Neuronal stem cell (in vitro differentiated cells): ENCODE results near the gene AP1S2.

Experiments
- DNase-seq: peaks from one replicate; pipeline ENCODE4 v3.0.0-alpha.2; 2013; ENCODE audit warnings: low spot score
- H2AFZ ChIP-seq: one replicate; pipeline ENCODE4 v1.6.1; 2013; ENCODE audit warnings: mild to moderate bottlenecking, low read length, inconsistent platforms
- H2AK5ac ChIP-seq: 2 replicates; pipeline ENCODE4 v1.6.1; 2013; ENCODE audit warnings: low read depth, mild to moderate bottlenecking, inconsistent platforms, low read length, moderate library complexity, mixed read lengths
- H2BK120ac ChIP-seq: 2 replicates; pipeline ENCODE4 v1.6.1; 2013; ENCODE audit warnings: low read depth, mild to moderate bottlenecking, inconsistent platforms, low read length, moderate library complexity, mixed read lengths
- H2BK12ac ChIP-seq: one replicate; pipeline ENCODE4 v1.6.1; 2013; ENCODE audit warnings: low read length, inconsistent platforms
- H2BK15ac ChIP-seq: 2 replicates; pipeline ENCODE4 v1.6.1; 2013; ENCODE audit warnings: mild to moderate bottlenecking, low read length, inconsistent platforms, mixed read lengths
- H2BK5ac ChIP-seq: one replicate; pipeline ENCODE4 v1.6.1; 2013; ENCODE audit warnings: inconsistent platforms, mild to moderate bottlenecking, low read length, moderate library complexity
- H3K14ac ChIP-seq: one replicate; pipeline ENCODE4 v1.6.1; 2013; ENCODE audit warnings: low read length, inconsistent platforms
- H3K18ac ChIP-seq: 2 replicates; pipeline ENCODE4 v1.6.1; 2013; ENCODE audit warnings: low read length, inconsistent platforms
- H3K23ac ChIP-seq: 2 replicates; pipeline ENCODE4 v1.6.1; 2013; ENCODE audit warnings: low read depth, mild to moderate bottlenecking, mixed read lengths, low read length, inconsistent platforms; ENCODE audit not compliant: poor library complexity
- H3K27ac ChIP-seq: replicated peaks from 3 replicates; pipeline ENCODE4 v1.5.1; 2013; ENCODE audit warnings: low read length, inconsistent platforms
- H3K27me3 ChIP-seq, 3 experiments: 2 replicates each; pipeline ENCODE4 v1.6.1; 2013; ENCODE audit warnings: low read length in 3 of 3, mild to moderate bottlenecking in 2 of 3, inconsistent platforms in 1 of 3, low read depth in 1 of 3, mixed read lengths in 1 of 3, moderate library complexity in 1 of 3; ENCODE audit not compliant: control insufficient read depth in 3 of 3, insufficient read depth in 3 of 3
- H3K36me3 ChIP-seq, 2 donors: replicated peaks in 1 of 2; 2 replicates each; pipeline ENCODE4 v1.6.1; 2013; ENCODE audit warnings: low read length in 2 of 2; ENCODE audit not compliant: control insufficient read depth in 2 of 2, insufficient read depth in 2 of 2
- H3K4ac ChIP-seq: 2 replicates; pipeline ENCODE4 v1.6.1; 2013; ENCODE audit warnings: inconsistent platforms, mild to moderate bottlenecking, low read length, moderate library complexity
- H3K4me1 ChIP-seq, 2 donors: 1 replicate in 1 of 2; 2 replicates in 1 of 2; pipeline ENCODE4 v1.6.1; 2013; ENCODE audit warnings: low read length in 2 of 2, low read depth in 1 of 2; ENCODE audit not compliant: control insufficient read depth in 2 of 2, insufficient read depth in 1 of 2
- H3K4me2 ChIP-seq: one replicate; pipeline ENCODE4 v1.6.1; 2013; ENCODE audit warnings: mild to moderate bottlenecking, low read length, inconsistent platforms; ENCODE audit not compliant: insufficient read depth, poor library complexity, severe bottlenecking
- H3K4me3 ChIP-seq, 2 donors: 2 replicates each; pipeline ENCODE4 v1.5.1; 2013; ENCODE audit warnings: low read length in 2 of 2, mild to moderate bottlenecking in 2 of 2, inconsistent platforms in 1 of 2, moderate library complexity in 1 of 2
- H3K79me1 ChIP-seq: one replicate; pipeline ENCODE4 v1.6.1; 2013; ENCODE audit warnings: low read depth, mild to moderate bottlenecking, inconsistent platforms, low read length, moderate library complexity
- H3K9ac ChIP-seq: one replicate; pipeline ENCODE4 v1.6.1; 2013; ENCODE audit warnings: mild to moderate bottlenecking, low read depth, low read length, inconsistent platforms; ENCODE audit not compliant: poor library complexity
- H3K9me3 ChIP-seq, 2 donors: replicated peaks in 1 of 2; 2 replicates each; pipeline versions ENCODE3 to v1.6.1; 2013; ENCODE audit warnings: low read length in 2 of 2, mild to moderate bottlenecking in 2 of 2, inconsistent platforms in 1 of 2, low read depth in 1 of 2, mixed read lengths in 1 of 2, moderate library complexity in 1 of 2; ENCODE audit not compliant: control insufficient read depth in 2 of 2, insufficient read depth in 1 of 2
- H4K8ac ChIP-seq: one replicate; pipeline ENCODE4 v1.6.1; 2013; ENCODE audit warnings: low read depth, mild to moderate bottlenecking, inconsistent platforms, low read length, moderate library complexity
- H4K91ac ChIP-seq: one replicate; pipeline ENCODE4 v1.6.1; 2013; ENCODE audit warnings: low read length, low read depth, mild to moderate bottlenecking, inconsistent platforms; ENCODE audit not compliant: poor library complexity
- WGBS, 2 donors: extraction: QIAGEN DNeasy Blood & Tissue Kit; methylation state at CpG; one replicate each; pipeline ENCODE4 v1.1.7; 2013; ENCODE audit warnings: missing lambda C conversion rate in 2 of 2, mixed read lengths in 1 of 2; ENCODE audit not compliant: insufficient read length in 2 of 2, insufficient replicate concordance in 1 of 2; ENCODE audit errors: extremely low coverage in 2 of 2; 5-methylcytosine and 5-hydroxymethylcytosine counted together

AP1S2 gene

GRCh38 chrX:15853586-15854079 is 980 bp downstream of the AP1S2 start:
- Histone ChIP-seq H2AFZ (peak overlapping the region; percentile 88), H3K4me1 (peaks cover 0 to 25% of the 10 kb centered on the region in 2 donors), H3K4me2 (peak overlapping the region; percentile 31), H4K8ac (no peak overlapping the region), H2BK12ac (no peak overlapping the region), H3K9me3 (no peaks in the 10 kb centered on the region), H3K4me3 (peak overlapping the region; percentile 69 to 88), H3K4ac (no peak overlapping the region), H2BK15ac (no peak overlapping the region), H2BK120ac (no peak overlapping the region), H3K14ac (no peak overlapping the region), H3K18ac (no peak overlapping the region), H3K79me1 (no peaks in the 10 kb centered on the region), H2AK5ac (no peak overlapping the region), H3K27me3 (no peaks in the 10 kb centered on the region), H3K27ac (peak overlapping the region; percentile 45), H3K36me3 (peaks cover 3 to 40% of the 10 kb centered on the region in 2 donors), H4K91ac (no peak overlapping the region), H3K23ac (no peak overlapping the region), H2BK5ac (no peak overlapping the region), H3K9ac (no peak overlapping the region)
- no peak for DNase-seq
- no CpG with 5 or more reads among the region's 14 CpGs for WGBS, 2 donors

GRCh38 chrX:15849555-15849954 is 5.1 kb downstream of the AP1S2 start:
- Histone ChIP-seq H3K36me3 (peaks cover 4 to 81% of the 10 kb centered on the region in 2 donors), H2AFZ (no peak overlapping the region), H3K4me2 (no peak overlapping the region), H2BK5ac (no peak overlapping the region), H2BK120ac (no peak overlapping the region), H4K91ac (no peak overlapping the region), H3K9ac (no peak overlapping the region), H2BK12ac (no peak overlapping the region), H3K18ac (no peak overlapping the region), H3K4me1 (peaks cover 0 to 25% of the 10 kb centered on the region in 2 donors), H3K79me1 (no peaks in the 10 kb centered on the region), H3K27ac (no peak overlapping the region), H2AK5ac (no peak overlapping the region), H2BK15ac (no peak overlapping the region), H3K27me3 (no peaks in the 10 kb centered on the region), H3K4me3 (no peak overlapping the region), H3K9me3 (no peaks in the 10 kb centered on the region), H3K14ac (no peak overlapping the region), H4K8ac (no peak overlapping the region), H3K23ac (no peak overlapping the region), H3K4ac (no peak overlapping the region)
- no peak for DNase-seq
- WGBS, 2 donors, result 100% methylated on average over 2 of the region's 5 CpGs; no CpG with 5 or more reads in 1 of the 2 donors

- no peak overlapping the region for H3K23ac ChIP-seq
- H2BK12ac ChIP-seq, result no peak overlapping the region
- H3K4me1 ChIP-seq, result peaks cover 0 to 25% of the 10 kb centered on the region in 2 donors
- H2AK5ac ChIP-seq, result no peak overlapping the region
- H3K4me2 ChIP-seq, result no peak overlapping the region
- H2AFZ ChIP-seq, result no peak overlapping the region
- H3K18ac ChIP-seq, result no peak overlapping the region
- no peak overlapping the region for H3K27ac ChIP-seq
- no peaks in the 10 kb centered on the region for H3K79me1 ChIP-seq
- peaks cover 4 to 91% of the 10 kb centered on the region in 2 donors for H3K36me3 ChIP-seq
- no peak overlapping the region for H2BK5ac ChIP-seq
- no peak overlapping the region for H4K8ac ChIP-seq
- no peak overlapping the region for H3K4ac ChIP-seq
- no peaks in the 10 kb centered on the region for H3K27me3 ChIP-seq
- no CpG with 5 or more reads among the region's 1 CpG for WGBS, 2 donors
- DNase-seq, result no peak
- H2BK15ac ChIP-seq, result no peak overlapping the region
- no peak overlapping the region for H3K14ac ChIP-seq
- no peaks in the 10 kb centered on the region for H3K9me3 ChIP-seq
- H2BK120ac ChIP-seq, result no peak overlapping the region
- H3K9ac ChIP-seq, result no peak overlapping the region
- H3K4me3 ChIP-seq, result no peak overlapping the region
- H4K91ac ChIP-seq, result no peak overlapping the region
Observed at GRCh38 chrX:15848576-15848975, 6.0 kb downstream of the AP1S2 start.

GRCh38 chrX:15843960-15844359 is 10.7 kb downstream of the AP1S2 start:
- Histone ChIP-seq H3K9me3 (peaks cover 0 to 6% of the 10 kb centered on the region in 2 donors), H3K36me3 (peaks cover 2 to 100% of the 10 kb centered on the region in 2 donors), H4K91ac (no peak overlapping the region), H2BK5ac (no peak overlapping the region), H3K79me1 (no peaks in the 10 kb centered on the region), H4K8ac (no peak overlapping the region), H3K9ac (no peak overlapping the region), H3K27me3 (no peaks in the 10 kb centered on the region), H2AFZ (no peak overlapping the region), H3K4me2 (no peak overlapping the region), H3K4me1 (peaks cover 0 to 12% of the 10 kb centered on the region in 2 donors), H2AK5ac (no peak overlapping the region), H2BK15ac (no peak overlapping the region), H3K4me3 (no peak overlapping the region), H3K23ac (no peak overlapping the region), H3K4ac (no peak overlapping the region), H3K14ac (no peak overlapping the region), H3K18ac (no peak overlapping the region), H2BK12ac (no peak overlapping the region), H2BK120ac (no peak overlapping the region), H3K27ac (no peak overlapping the region)
- no peak for DNase-seq
